ENCODE results near the gene AKAP9.
"Not testable (repeated sequence)": the region's sequence is repeated elsewhere in the genome, so short reads cannot be mapped to it uniquely, and the experiment has no call there.

The AKAP9 gene

GRCh38 chr7:92013611-92014010 lies 72.9 kb downstream of the AKAP9 start:
- DNase-seq: no peak

- DNase-seq: no peak
These were observed 80.0 kb downstream of the AKAP9 start for GRCh38 chr7:92020636-92021035.

GRCh38 chr7:92025260-92025659 lies 84.6 kb downstream of the AKAP9 start:
- DNase-seq: no peak

GRCh38 chr7:92026635-92027034 lies 86.0 kb downstream of the AKAP9 start:
- DNase-seq: not testable (repeated sequence)

- DNase-seq: not testable (repeated sequence)
These were observed 86.5 kb downstream of the AKAP9 start for GRCh38 chr7:92027128-92027527.

GRCh38 chr7:92028226-92028625 lies 87.6 kb downstream of the AKAP9 start:
- DNase-seq: no peak

GRCh38 chr7:92028686-92029085 lies 88.0 kb downstream of the AKAP9 start:
- no peak for DNase-seq

GRCh38 chr7:92034116-92034515 lies 93.5 kb downstream of the AKAP9 start:
- DNase-seq: no peak

- no peak for DNase-seq
These were observed 94.9 kb downstream of the AKAP9 start for GRCh38 chr7:92035576-92035975.

GRCh38 chr7:92039900-92040299 lies 99.2 kb downstream of the AKAP9 start:
- no peak for DNase-seq

GRCh38 chr7:92042056-92042737 lies 101.5 kb downstream of the AKAP9 start:
- no peak for DNase-seq

- DNase-seq: no peak
These were observed 102.4 kb downstream of the AKAP9 start for GRCh38 chr7:92043098-92043497.

GRCh38 chr7:92043637-92044036 lies 103.0 kb downstream of the AKAP9 start:
- DNase-seq: peak; percentile 15

- DNase-seq: no peak
These were observed 103.5 kb downstream of the AKAP9 start for GRCh38 chr7:92044148-92044547.

GRCh38 chr7:92044940-92045339 lies 104.3 kb downstream of the AKAP9 start:
- no peak for DNase-seq

GRCh38 chr7:92051655-92052054 lies 111.0 kb downstream of the AKAP9 start:
- DNase-seq: no peak

GRCh38 chr7:92052159-92052558 lies 111.5 kb downstream of the AKAP9 start:
- DNase-seq: no peak

- DNase-seq: no peak
These were observed 112.0 kb downstream of the AKAP9 start for GRCh38 chr7:92052684-92053083.

GRCh38 chr7:92053312-92053711 lies 112.7 kb downstream of the AKAP9 start:
- no peak for DNase-seq

- DNase-seq: no peak
These were observed 115.6 kb downstream of the AKAP9 start for GRCh38 chr7:92056286-92056685.

- DNase-seq: no peak
These were observed 116.7 kb downstream of the AKAP9 start for GRCh38 chr7:92057375-92057774.

GRCh38 chr7:92058040-92058439 lies 117.4 kb downstream of the AKAP9 start:
- DNase-seq: peak; percentile 36

- DNase-seq: no peak
These were observed 118.2 kb downstream of the AKAP9 start for GRCh38 chr7:92058899-92059298.

GRCh38 chr7:92061154-92061553 lies 120.5 kb downstream of the AKAP9 start:
- DNase-seq: no peak

- no peak for DNase-seq
These were observed 123.9 kb downstream of the AKAP9 start for GRCh38 chr7:92064438-92065029.
